T-helper 9 cell (primary cell): ENCODE data around the gene MRPS2.
"Not testable (repeated sequence)": the region's sequence is repeated elsewhere in the genome, so short reads cannot be mapped to it uniquely, and the experiment has no call there.

Source experiments
- DNase-seq: peaks from one replicate; pipeline ENCODE4 v3.0.0-alpha.2; 2020

MRPS2 gene

DNA sequence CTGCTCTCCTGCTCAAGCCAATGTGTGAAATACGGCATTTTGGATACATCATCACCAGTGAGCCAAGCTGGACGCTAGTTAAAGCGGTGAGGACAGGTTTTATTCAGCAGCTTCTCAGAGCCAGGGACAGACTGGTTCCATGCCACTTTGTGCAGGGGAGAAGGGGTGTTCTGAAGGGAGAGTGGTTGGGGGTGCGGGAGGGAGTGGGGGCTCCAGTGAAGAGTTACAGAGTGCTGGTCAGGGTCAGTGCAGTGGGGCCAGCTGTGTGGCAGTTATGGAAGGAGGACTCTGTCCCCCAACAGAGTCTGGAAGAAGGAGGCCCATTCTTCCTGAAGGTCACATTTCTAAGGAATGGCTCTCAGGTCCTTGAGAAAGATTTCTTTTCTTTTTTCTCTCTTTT is 34.3 kb downstream of the MRPS2 start:
- not testable (repeated sequence) for DNase-seq

DNA sequence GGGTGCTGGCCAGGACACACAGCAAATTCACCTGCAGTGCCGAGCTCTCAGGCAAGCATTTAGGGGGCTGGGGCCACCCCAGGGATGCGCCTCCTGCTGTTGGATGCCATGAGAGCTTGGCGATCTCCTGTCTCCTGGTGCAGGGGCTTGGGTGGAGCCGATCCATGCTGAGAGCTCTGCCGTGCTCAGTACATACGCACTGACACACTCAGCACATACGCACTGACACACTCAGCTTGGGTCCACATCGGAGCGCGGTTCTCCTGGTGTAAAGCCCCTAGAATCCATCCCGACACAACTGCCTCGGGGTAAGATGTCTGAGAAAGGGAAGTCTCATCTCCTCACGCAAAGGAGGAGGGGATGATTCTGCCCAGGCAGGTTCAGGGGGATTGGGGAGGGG is 35.1 kb downstream of the MRPS2 start:
- DNase-seq: not testable (repeated sequence)

DNA sequence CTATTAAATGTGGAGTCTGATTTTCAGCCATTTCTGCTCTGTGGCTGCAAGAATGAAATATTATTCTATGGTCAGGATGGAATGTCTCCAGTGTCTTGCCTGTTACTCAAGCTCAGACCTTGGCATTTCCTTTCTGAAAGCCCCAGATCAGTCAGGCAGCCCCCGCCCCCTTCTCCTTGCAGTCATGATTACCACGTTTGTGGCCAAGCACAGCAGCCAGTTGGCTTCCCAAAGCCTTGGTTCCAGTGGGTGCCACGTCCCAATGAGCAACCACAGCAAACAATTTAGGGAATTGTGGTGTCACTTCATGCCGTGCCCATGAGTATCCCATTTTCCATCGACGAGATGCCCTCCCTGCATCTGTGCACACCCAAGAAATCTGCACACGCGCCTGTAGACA is 35.7 kb downstream of the MRPS2 start:
- no peak for DNase-seq

DNA sequence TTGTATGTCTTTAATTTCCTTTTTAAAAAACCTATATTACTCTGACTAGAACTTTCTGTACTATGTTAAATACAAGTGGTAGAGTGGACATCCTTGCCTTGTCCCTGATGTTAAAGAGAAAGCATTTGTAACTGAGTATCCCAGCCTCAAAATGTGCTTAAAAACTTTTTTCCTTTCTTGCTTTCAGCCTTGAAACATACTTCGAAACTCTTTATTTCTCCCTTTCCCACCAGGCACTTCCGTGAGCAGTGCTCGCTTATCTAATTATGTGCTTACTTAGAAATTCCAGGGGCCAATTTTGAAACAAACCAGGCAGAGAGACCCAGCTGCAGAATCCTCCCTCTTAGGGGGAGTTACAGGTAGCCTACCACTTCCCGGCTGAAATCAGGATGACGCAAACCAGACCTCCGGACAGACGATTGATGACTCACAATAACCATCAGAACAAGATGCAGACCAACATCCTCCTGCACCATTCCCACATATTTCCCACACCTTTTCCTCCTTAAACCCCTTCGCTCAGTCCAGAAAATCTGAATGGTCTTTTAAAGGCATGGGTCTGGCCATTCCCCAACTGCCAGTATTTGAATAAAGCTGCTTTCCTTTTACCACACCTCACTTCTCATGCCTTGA is 42.9 kb downstream of the MRPS2 start:
- not testable (repeated sequence) for DNase-seq

DNA sequence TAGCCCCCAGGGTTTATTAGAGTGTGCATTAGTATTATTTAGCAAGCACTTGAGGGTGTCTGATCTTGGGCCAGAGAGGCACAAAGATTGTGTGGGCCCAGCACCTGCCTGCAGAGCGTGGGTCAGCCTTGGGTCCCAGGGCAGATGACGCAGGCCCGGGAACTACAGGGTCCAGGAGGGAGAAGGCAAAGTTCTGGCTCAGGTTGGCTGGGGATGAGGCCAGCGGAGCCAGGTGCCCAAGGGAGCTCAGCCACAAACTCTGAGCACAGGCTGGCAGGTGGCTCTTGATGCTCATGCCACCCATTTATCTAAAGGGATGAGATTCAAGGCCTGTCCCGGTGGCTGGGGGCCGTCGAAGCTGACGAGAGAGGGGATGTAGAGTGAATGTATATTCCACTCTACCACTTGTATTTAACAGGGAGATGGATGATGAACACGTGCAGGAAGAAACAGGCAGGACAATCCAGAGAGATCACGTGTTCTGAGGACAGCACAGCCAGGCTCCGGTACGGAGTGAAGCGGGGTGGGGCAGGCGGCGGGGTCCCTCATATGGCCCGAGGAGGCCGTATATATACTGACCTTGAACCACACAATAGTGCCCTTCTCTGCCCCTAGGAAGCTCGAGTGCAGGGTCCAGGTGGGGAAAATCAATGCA is 44.6 kb downstream of the MRPS2 start:
- DNase-seq: no peak

DNA sequence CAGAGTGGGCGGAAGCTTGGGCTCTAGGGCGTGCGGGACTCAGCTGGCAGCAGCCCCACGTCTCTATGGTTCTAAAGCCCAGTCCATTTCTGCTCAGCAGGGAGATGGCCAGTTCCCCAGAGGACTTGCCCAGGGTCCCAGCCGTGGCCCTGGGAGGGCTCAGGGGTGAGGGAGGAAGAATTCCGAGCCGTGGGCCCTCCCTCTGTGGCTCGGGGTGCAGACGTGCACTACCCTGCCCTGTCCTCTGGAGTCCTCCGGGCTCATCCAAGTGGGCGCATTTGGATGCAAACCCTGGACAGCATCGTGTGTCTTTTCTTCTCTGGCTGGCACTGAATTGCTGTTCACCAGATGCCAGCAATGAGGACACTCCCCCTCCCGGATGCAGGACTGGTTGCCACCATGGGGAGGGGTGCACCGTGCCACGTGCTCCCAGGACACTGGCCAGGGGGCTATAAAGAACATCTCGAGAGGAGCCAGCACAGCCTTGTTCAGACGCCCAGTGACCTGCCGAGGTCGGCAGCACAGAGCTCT is 45.2 kb downstream of the MRPS2 start, which contains the start of gene OBP2A:
TSS of gene OBP2A (plus strand) at position 481 of the 531 bp plus-strand sequence. CDS start 55 bp downstream, outside the sequence.
- not testable (repeated sequence) for DNase-seq

DNA sequence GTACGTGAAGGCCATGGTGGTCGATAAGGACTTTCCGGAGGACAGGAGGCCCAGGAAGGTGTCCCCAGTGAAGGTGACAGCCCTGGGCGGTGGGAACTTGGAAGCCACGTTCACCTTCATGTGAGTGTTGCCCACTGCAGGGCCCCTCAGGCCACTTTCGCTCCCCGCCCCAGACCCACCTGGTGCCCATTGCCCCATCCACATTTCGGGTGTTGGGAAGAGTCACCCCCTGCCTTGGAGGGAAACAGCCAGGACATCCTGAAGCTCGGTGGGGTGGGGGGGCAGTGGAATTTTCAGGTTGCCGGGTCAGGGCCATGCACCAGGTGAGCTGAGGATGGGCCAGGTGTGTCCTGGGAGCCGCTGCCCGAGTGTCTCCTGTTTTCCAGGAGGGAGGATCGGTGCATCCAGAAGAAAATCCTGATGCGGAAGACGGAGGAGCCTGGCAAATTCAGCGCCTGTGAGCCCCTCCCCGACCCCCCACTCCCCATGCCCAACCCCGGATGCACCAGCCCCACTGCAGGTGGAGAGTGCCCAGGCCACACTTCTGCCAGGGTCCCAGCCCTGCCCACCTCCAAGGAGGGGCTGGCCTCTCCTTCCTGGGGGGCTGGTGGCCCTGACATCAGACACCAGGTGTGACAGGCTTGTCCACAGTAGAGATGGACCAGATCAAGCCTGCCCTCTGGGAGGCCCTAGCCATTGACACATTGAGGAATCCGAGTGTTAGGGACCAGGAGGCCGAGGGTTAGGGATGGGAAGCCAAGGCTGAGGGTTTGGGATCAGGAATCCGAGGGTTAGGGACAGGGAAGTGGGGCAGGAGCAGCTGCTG is 46.5 kb downstream of the MRPS2 start:
- DNase-seq: not testable (repeated sequence)

DNA sequence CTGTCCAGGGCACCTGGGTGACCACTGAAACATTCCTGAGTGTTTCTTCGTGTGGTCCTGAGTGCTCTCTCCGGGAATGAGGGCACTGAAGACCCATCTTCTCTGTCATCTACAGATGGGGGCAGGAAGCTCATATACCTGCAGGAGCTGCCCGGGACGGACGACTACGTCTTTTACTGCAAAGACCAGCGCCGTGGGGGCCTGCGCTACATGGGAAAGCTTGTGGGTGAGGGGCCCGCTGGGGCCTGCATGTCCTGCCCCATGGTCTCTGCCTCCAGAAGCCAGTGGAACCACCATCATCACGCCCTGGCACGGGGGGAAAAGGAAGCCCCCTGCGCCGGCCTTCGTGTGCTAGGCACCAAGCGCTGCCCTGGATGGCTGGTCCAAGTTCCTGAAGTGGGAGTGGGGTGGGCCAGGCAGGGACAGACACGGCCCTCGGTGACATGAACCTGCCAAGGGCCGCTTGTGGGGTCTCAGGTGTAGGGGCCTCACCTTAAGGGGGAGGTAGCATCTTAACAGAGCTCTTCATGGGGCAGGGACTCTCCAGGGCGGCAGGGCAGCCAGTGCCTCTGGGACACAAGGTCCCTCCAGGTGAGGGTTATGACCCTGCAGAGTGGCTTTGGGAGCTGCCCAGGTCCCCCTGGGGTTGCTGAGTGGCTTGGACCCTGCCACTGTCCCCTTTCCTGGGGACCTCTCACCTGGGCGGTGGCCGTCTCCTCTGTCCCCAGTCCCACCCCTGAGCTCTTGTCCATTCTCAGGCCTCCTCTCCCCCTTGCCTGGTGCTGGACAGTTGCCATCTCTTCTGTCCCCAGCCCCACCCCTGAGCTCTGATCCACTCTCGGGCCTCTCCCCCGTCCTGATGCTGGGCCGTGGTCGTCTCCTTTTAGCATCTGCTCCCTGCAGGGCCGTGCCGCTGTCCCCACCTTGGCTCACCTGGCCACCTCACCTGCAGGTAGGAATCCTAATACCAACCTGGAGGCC is 47.6 kb downstream of the MRPS2 start:
- DNase-seq: no peak

DNA sequence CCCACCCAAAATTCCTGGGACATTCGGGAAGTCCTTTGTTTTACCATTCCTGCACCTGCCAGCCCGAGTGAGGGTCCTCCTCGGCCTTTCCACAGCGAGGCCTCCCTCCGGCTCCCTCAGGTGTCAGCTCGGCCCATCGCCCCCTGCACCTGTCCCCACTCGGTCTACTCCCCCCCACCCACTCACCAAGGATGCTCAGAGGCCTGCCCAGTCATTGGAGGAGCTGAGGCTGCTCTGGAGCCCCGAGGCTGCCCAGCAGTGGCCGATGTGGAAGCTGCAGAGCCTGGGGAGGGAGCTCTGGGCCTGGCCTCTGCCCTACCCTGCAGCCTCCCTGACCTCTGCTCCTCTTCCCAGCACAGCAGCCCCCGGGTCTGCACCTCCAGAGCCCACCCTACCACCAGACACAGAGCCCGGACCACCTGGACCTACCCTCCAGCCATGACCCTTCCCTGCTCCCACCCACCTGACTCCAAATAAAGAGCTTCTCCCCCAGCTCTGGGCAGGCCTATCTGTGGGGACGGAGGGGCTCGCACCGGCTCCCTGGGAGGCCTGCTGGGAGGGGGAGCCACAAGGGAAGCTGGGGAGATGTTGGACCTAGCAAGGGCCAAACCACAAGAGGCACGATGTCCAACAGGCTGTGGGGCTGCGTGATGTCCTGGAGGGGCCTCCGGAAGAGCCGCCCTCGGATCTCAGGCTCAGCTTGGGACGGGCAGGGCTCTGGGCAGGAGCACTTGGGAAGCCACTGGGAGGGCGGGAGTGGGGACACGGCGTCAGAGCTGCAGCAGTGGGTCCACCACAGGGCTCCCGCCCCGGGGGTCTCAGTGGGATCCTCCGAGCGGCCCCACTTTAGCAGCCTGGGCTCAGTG is 49.2 kb downstream of the MRPS2 start:
- DNase-seq: not testable (repeated sequence)

DNA sequence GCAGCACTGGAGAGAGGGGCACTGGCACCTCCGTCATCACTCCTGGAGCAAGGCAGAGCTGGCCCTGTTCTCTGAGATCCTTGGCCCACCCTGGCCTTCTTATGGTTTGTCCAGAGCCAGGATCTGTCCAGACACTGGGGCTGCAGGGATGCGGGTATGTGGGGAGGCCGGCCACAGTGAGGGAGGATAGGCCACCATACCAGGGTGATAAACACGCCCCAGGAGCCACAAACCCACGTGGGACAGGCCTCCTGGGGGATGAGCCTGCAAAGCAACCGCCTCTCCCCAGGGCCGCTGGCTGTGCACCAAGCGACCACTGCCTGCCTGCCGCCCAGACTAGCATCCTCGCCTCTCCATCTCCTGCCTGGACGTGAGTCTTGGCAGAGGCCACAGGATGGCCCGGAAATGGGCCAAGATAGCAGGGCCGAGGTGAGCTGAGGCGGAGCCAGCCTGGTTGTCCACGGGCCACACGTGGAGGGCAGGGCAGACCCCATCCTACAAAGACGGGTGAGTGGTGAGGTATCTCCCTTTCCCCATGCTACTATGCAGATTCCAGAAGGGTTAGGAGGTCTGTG is 49.9 kb downstream of the MRPS2 start:
- no peak for DNase-seq

DNA sequence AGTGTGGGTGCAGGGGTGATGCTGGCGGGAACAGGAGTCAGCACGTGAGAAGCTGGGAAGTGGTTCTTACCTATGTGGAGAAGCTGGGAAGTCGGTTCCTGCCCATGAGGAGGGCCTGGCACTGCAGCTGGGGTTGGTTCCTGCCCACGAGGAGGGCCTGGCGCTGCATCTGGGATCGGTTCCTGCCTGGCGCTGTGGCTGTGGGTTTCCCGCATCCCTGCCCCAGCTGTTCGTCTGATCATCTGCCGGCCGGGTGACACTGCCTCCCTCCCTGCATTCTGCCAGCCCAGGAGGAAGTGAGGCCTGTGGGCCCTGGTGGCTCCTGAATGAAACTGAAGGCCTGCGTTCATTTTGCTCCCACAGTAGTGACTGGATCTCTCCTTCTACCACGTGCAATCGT is 50.5 kb downstream of the MRPS2 start:
- DNase-seq: no peak

DNA sequence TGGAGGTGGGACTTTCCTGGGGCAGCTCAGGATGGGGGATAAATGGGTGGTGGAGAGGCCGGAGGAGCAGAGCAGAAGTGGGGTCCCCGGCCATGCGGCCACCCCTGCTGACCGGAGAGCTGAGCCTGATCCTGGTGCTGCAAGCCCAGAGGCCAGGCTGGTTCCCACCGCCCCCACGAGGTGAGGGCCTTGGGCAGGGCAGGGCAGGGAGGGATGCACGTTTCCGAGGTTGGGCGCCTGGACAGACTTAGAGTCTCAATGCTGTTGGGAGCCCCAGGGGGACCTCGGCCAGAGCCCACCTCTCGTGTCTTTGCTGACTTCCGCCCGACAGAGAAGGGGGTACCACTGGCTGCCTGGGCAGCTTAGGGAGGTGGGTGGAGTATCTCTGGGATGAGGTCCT is 51.0 kb downstream of the MRPS2 start:
- DNase-seq: no peak

DNA sequence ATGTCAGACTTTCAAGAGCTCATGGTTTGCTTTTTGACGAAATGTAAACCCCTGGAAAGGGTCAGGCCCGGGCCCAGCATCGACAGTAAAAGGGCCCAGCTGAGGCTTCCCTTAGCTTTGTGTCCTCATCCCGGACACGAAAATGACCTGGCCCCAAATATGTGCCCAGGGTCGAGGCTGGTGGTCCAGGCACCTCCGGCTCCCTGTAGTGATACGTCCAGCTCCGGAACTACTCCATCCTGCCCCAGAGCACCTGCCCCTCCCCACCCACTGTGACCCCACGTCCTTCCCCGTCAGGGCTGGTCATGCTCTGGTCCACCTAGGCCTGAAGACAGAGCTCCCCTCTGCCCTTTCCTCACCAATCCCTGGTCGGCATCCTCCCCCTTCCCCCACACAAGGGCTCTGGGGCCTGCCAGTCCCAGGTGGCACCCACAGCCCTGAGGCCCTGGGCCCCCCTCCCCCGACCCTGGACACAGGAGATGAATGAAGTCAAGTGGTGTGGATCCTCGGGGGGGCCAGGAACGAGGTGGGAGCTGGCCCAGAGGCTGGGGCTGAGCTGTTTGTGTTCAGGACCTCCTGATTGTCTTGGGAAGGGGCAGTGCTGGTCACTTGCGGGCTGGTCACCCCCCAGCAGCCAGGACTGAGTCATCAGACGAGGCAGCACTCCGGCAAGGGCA is 51.7 kb downstream of the MRPS2 start:
- no peak for DNase-seq

DNA sequence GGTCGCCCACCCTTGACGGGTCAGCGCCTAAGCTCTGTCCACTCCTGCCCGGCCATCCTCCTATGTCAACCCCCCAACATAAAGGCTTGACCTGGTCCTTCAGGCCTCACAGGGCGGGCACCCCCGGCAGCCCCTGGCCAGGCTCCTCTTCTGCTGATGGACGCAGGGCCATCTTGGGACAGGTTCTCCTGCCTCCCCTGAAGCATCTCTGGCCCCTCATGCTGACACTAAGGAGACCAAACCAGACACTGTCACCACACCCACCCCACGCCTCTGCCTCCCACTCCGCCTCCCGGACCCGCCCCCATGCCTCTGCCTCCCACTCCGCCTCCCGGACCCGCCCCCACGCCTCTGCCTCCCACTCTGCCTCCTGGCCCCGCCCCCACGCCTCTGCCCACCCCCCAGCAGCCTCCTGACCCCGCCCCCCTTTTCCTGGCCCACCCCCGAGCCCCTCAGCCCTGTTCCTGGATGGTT is 52.3 kb downstream of the MRPS2 start:
- no peak for DNase-seq
